HG03558 (cell line): ENCODE results near the gene DAB1.
"Not testable (repeated sequence)": the region's sequence is repeated elsewhere in the genome, so short reads cannot be mapped to it uniquely, and the experiment has no call there.

ENCODE experiments used
- ATAC-seq: cut with Tn5 transposase; IDR thresholded peaks from one replicate; pipeline ENCODE4 v1.9.1; 2021; ENCODE audit warnings: moderate number of reproducible peaks; ENCODE audit not compliant: unreplicated experiment; ENCODE audit errors: extremely low read depth

DAB1 gene

DNA sequence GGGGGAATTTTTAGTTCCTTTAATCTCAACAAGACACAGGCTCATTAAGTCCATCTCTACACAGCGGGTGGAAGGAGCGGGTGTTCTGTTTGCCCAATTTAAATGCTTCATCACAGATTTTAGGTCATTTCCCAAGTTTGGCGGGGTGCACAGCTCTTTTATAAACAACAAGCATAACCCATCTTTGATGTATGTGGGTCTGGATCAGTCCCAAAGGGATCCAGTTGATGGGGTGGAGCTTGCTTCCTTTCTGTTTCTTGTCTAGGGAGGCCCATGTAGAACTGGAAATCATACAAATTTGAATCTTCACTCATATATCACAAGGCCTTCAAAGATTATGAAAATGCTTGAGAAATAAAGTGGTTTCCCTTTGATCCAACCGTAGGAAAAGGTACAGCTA lies 317.6 kb downstream of the DAB1 start:
- ATAC-seq: no peak

- no peak for ATAC-seq
These were observed 321.1 kb downstream of the DAB1 start for GRCh38 chr1:57102561-57103326.

GRCh38 chr1:57101209-57101608 lies 322.7 kb downstream of the DAB1 start:
- no peak for ATAC-seq

GRCh38 chr1:57094749-57095148 lies 329.1 kb downstream of the DAB1 start:
- ATAC-seq: no peak

DNA sequence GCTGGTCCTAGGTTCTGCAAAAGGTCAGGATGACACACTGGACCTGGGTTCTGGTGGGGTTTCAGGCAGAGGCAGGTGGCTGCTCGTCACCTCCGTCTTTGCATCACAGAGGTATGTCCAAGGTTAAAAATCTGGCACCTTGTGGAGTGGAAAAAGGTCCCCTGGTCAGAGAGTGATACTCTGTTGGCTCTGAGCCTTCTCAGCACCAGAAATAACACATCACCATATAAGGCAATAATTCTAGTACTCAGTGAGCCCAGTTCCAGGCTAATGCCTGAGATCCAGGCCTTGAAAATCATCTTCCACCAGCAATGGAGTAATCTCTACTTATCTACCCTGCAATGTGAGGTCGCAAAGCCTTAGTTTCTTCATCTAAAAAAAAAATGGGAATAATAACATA lies 330.7 kb downstream of the DAB1 start:
- ATAC-seq: no peak

DNA sequence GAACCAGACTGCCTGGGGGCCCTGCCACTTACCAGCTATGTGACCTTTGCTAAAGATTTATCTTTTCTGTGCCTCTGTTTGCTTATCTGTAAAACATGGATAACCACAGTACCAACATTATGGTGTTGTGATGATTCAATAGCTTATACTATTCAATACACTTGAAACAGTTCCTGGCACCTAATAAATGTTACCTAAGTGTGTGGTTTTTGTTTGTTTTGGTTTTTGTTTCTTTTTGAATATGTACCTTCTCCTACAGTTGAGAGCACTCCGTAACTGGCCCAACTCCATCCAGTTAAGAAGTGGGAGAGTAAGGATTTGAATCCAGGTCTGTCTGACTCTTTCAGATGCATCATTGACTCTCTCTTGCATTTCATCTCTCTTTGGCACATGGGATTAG lies 332.2 kb downstream of the DAB1 start:
- ATAC-seq: no peak

GRCh38 chr1:57089855-57090254 lies 334.0 kb downstream of the DAB1 start:
- no peak for ATAC-seq

DNA sequence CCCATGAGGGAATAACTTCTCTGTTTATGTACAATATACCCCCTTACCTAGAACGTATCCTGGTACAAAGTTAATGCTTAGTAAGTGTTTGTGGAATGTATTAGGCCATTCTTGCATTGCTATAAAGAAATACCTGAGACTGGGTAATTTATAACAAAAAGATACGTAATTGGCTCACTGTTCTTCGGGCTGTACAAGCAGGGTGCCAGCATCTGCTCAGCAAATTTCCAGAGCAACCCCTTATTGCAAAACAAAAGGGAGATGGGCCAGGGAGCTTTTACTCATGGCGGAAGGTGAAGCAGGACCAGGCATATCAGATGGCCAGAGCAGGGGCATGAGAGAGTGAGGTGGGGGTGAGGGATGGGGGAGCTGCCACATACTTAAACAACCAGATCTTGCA lies 334.6 kb downstream of the DAB1 start:
- no peak for ATAC-seq

- ATAC-seq: no peak
These were observed 335.2 kb downstream of the DAB1 start for GRCh38 chr1:57088653-57089052.

DNA sequence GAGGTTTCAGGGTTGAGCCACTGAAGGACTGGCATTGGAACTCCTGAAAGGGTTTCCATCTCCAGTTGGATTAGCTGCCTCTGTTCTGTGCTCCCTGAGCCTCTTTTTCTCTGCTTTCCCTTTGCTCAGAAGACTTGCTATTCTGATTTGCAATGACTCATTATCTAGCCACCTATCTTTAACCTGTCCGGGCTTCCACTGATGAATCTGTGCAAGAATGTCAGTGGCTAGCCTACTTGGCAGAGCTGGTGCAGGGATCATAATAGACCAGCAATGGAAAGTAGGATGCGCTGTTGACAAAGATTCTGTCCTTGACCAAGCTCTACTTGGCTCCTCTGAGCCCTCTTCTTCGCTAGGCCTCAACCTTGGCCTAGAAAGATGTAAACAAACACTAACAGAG lies 336.2 kb downstream of the DAB1 start:
- ATAC-seq: not testable (repeated sequence)

GRCh38 chr1:57086154-57086553 lies 337.7 kb downstream of the DAB1 start:
- ATAC-seq: no peak

GRCh38 chr1:57084701-57085100 lies 339.2 kb downstream of the DAB1 start:
- ATAC-seq: no peak

DNA sequence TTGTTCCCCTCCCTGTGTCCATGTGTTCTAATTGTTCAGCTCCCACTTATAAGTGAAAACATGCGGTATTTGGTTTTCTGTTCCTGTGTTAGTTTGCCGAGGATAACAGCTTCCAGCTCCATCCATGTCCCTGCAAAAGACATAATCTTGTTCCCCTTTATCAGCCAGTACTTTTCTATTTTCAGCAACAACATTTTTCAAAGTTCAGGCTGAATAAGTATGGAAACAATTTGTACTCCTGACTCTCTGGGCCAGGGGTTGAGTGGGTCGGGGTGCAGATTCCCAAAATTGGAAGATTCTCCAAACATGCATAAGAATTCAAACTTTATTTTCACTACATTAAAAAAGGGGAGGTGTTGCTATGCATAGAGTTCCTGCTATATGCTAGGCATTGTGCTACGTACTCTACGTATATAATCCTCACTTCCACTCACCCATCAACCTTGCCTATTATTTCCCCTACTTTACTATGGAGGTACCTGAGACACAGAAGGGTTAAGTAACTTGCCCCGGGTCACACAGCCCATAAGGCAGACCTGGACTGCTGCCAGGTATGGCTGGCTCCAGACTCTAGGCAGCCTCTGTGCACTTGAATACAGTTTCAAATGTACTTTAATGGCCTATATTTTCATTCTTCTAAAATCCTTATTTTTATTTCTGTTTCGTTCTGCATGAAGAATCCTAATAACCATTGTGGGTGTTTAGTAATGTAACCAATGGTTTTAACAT lies 341.0 kb downstream of the DAB1 start:
- no peak for ATAC-seq

DNA sequence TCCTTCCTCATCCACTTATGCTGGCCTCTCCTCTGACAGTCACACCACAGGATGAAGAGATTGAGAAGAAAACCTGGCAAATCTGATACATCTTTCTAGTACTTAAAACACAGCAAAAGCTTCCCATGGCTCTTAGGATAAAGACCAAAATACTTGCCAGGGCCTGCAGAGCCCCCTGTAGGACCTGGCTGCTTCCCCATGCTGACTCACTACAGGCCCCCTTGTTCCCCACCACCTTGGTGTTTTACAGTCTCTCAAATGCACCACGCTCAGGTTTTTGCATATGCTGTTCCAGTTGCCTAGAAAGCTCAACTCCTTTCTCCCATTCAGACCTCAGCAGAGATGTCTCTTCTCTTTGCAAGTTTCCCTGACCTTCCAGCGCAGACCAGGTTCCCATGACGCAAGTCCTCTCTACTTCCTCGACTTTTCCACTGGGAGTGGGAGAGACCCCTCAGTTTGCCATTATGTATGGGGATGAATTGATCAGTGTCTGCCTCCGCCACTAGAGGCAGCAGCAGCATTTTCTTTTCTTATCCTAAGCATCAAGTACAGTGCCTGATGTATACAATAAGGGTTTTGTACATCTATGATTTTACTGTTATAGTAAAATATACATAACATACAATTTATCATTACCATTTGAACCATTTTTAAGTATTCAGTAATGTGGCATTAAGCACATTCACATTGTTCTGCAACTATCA lies 344.3 kb downstream of the DAB1 start:
- ATAC-seq: no peak

GRCh38 chr1:57072401-57073110 lies 351.3 kb downstream of the DAB1 start:
- no peak for ATAC-seq

- ATAC-seq: no peak
These were observed 356.0 kb downstream of the DAB1 start for GRCh38 chr1:57067863-57068262.

GRCh38 chr1:57066980-57067610 lies 356.8 kb downstream of the DAB1 start:
- ATAC-seq: no peak

DNA sequence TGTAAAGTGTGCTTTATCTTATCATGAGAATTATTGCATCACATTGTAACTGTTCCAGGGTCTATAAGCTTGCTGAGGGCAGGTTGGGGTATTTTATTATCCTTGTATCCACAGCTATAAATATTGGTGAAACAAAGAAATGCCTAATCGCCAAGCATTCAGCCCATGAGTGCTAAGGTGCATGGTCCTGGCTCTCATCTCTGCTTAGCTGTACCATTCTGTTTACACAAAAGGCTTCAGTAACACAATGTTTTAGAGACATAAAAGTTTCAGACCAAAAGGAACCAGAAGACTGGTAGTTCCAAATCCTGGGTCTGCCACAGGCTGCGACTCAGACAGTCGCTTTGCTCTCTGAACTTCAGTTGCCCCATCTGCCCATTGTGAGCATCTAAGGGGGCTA lies 358.4 kb downstream of the DAB1 start:
- ATAC-seq: no peak

GRCh38 chr1:57064379-57065140 lies 359.3 kb downstream of the DAB1 start:
- no peak for ATAC-seq
